Measurements from ENCODE around the gene PHEX.
A peak's percentile ranks its signal among the peaks of the same experiment; 100 is the strongest.

Gene PHEX

DNA sequence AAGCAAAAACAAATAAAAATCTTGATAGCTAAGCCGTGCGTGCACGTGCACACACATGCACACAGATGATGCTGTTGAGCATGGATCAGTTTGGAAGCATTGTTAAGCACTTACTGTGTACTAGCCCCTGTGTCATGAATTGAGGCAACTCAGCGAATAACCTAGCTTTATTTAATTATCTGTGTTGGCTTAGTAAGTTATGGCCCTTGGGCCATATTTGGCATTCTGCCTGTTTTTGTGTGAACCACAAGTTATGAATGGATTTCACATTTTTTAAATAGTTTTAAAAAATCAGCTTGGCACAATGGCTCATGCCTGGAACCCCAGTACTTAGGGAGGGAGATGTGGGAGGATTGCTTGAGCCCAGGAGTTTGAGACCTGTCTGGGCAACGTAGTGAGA lies 126.9 kb downstream of the PHEX start:
- no peak for DNase-seq

DNA sequence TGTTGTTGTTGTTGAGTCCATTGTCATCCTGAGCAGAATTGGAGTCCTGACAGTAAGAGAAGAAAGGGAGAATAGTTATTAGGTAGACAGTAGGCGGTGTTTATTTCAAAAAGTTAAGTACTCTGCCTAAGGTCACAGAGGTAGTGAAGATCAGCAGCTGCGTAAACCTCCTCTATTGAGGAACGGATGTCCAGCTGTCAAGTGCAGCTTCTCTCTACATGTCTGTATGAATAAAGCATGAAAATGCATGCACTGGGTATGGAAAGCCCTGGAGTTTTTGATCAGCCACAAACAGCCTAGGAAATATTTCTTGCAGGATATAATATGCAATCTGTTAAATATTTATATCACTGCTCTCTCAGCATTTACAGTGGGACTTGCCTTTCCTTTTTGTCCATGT lies 131.2 kb downstream of the PHEX start:
- DNase-seq, result no peak

DNA sequence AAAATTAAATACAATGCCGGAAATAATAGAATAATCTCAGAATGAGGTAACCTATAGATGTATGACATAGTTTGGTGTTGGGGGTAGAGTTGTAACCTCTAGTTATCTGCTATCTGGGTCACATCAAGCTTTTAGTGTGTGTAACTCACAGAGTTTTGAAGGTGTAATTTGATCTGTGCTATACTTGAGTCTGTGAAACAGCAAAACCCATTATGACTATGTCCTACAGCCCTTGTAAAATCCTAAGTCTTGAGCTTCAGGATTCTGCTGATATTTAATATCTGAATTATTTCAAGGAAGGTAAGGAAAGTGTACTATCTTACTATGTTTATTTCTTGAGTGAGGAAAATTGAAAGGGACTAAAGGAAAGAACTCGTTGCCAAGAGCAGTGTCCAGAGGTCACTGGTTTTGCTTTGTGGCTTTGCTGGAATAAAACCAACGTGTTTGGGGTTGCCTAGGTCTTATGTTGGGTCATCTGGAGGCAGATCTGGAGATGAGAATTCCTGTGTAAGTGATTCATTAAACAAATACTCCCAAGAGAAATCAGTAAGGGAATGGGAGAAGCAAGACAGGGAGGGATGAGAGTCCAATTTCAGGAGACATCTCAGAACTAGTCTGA lies 132.8 kb downstream of the PHEX start:
- DNase-seq, result no peak

DNA sequence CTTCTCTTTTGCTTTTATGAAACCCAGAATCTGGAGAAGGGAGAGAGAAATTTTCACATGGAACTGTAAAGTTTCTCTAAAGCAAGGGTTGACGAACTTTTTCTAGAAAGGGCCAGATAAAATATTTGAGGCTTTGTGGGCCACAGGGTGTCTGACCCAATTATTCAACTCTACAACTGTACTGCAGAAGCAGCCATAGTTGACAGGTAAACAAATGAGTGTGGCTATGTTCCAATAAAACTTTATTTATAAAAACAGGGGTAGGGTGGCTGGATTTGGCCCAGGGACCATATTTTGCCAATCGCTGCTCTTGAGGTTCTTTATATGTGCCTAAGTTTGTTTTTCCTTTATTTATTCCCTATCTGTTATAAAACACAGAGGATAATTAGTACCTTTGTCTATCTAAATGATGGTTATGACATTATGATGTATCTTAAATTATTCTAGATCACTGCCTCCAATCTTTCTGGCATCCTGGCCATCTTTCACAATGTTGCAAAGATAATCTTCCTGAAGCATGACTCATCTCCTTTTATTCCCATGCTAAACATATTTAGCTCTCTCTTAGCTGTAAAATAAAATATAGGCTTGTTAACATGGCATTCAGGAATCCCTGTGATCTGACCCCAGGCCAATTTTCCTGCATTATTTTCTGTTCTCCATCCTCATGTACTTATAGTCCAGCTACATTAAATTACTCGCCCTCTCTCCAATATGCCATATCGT lies 133.8 kb downstream of the PHEX start:
- DNase-seq, result no peak

DNA sequence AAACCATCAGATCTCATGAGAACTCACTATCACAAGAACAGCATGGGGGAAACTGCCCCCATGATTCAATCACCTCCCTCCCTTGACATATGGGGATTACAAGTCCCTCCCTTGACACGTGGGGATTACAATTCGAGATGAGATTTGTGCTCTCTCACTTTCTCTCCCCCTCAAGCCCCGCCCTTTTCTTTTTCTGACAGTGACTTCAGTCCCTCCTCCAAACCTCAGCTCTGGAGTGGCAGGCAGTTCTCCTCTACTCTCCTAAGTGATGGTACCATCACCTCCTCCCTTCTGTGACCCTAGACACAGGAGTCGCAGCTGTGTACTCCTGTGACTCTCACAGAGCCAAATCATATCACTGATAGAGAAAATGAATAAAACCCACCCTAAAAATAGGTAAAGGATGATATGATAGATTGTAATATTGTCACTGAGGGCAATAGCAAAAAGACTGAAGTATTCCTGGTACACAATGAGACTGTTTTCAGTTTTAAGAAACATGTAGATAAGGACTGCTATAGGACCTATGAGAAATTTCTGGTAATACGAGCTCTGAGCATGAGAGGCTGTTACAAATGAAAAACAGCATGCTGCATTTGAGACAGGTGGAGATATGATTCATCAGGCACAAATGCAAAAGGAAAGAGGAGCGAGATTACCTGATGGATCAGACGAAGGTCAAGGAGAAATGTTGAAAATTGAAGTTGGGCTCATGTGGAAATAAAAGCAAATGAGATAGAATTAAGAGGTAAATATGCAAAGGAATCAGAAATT lies 139.3 kb downstream of the PHEX start:
- no peak for DNase-seq

DNA sequence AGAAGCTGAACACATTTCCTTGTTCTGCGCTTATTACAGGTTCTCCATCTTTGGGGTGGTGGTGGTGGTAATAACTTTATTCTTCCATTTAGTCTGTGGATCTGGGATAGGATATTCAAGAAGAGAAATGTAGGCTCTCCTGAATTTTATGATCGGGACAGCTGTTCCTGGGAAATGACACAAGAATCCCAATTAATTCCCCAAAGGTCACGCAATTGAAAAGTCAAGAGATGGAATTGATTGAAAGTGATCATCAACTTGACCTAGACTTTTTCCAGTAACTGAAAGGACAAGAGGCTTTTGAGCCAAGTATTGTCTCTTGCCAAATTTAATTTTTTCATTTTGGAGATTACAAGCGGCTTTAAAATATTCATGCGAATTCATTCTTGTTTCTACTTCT lies 141.8 kb downstream of the PHEX start:
- DNase-seq, result no peak

DNA sequence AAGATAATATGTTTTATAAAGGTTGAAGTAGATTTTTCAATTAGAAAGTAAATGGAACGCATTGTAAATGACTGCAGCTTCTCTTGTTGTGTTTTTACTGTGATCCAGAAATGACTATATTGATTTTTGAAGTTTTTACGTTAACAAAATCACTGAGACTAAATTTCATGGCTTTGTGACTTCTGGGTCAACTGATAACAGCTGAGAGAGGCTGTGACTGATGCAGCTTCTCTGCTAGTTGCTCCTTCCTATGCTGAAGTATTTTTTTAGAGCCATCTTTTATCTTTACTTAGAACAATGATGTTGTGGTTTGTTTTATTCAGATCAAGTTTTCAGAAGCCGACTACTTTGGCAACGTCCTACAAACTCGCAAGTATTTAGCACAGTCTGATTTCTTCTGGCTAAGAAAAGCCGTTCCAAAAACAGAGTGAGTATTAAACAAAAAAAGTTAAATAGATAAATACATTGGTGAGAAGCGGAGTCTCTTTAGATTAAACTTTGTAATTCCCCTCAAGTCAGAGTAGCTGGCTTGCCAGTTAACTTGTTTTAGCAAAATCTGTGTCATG lies 145.9 kb downstream of the PHEX start:
- DNase-seq, result no peak

DNA sequence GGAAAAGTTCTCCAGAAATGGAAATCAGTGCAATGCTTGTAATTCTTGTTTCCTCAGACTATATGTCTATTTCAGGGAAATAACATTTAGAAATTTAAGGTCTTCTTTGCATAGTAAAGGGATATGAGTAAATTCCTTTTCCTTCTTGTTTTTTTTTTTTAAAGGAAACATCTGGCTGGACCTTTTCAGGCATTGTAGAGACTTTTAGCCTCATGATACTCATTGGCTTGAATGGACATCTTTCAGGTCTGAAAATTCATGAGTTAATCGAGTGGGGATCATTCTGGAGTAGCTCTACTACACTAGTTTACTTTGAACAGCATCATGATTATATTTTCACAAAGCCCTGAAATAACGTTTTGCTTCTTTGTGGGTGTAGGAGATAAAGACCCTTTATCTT lies 152.0 kb downstream of the PHEX start:
- DNase-seq, result no peak

DNA sequence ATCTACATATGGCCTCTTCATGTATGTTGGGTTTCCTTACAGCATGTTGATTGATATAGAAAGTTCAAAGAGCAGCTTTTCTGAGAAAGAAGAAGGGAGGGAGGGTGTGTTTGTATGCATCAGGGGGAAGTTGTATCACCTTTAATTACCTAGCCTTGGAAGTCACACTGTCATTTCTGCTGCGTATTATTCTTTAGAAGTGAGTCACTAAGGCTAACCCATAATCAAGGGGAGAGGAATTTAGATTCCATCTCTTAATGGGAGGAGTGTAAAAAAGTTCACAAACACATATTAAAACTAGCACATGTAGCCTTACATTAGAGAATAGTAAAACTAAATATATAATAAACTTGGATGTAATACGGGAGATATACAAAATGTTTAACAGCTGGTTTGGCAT lies 154.0 kb downstream of the PHEX start:
- DNase-seq, result no peak

DNA sequence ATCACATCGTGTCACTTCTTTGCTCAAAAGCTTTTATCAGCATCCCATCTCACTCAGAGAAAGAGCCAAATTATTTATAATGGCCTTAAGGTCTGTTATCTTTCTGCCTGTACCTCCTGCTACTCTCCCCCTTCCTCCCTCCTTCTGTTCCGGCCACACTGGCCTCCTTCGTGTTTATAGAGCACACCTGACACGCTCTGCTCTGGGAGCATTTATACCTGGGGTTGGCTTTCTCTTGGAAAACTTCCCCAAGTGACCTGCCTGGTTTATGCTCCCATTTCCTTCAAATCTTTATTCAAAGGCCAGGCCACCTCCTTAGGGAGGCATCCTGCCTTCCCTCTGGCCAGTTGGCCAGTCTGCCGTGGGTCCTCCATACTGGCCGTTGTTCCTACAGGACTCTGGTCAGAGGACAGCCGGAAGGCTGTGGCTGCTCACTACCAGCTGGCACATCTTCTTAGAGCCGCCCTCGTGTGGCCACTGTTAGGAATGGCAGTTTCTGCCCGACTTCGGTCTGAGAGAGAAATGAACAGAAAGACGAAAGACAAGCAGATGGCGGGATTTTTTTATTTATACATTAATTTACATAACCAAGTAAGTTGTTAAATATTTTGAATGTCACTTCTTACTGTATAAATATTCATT lies 160.4 kb downstream of the PHEX start:
- peak; percentile 66 for DNase-seq

DNA sequence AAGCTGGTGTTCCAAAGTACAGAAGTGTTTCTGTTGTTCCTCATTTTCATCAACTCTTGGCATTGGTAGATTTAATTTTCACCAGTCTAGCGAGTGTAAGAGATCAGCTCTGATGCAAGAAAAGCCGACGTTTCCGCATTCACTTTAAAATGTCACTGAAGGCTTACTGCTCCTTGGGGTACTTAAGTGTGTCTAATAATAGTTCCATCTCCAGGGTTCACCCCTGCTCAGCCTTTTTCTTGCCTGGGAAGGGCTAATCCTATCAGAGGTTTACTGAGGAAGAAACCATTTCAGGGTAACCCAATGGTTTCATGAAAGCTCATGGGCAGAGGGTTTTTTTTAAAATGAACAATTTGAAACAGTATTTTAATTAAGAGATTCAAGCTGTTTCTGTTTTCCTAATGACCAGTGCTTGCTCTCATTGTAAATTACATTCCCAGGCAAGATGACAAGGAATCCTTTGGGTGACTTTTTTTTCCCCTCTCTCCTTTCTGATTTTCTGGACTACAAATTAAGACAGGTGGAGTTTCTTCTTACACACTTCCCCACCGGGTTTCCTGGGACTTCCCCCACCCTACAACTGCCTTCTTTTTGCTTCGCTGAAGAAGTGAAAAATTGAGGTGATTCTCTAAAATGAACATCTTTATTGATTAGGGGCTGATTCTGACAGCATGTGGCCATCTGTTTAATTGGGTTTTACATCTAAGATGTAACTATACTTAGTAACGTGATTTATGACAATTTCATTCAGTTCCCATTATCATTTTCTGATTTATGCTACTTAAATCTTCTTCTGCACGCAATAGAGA lies 161.9 kb downstream of the PHEX start:
- no peak for DNase-seq

DNA sequence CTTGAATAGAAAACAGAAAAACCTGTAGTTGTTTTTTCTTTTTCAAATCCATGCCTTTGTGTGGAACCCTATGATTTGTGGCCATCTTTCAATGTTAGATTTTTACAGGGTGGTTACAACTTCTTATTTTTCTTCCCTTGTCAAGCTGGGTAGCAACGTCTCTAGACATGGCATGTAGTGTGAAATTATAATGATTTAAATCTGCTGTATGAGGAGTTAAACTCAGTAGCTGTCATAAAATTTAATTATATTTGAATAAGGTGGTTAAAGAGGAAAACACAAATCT lies 162.5 kb downstream of the PHEX start:
- no peak for DNase-seq

DNA sequence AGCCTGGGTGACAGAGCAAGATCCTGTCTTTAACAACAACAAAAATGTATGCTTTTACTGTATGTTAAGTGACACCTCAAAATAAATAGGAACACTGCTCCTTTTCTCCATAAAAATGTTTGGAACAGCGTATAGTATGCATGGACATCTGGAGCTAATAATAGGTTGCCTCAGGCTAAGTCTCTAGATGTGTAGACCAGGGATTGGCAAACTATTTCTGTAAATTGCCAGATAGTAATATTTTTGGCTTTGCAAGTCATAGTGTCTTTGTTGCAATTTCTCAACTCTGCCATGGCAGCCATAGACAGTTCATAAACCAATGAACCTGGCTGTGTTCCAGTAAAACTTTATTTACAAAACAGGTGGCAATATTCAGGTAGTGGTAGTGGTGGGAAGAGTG lies 164.0 kb downstream of the PHEX start:
- DNase-seq, result no peak

DNA sequence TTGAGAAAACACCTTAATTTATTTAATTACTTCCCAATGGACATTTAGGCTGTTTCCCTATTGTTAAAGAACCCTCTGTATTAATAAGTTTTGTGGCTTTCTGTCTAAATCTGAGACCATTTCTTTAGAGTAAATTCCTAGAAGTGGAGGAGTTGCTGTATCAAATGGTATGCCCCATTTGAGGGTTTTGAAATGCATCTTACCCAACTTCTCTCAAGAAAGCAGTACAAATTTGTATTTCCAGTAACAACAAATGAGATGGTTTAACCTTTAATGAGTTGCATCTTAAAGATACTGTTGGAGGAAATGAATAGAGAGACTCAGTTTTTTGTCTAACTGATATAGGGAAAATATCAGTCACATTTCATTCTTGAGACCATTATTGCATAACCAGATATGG lies 170.1 kb downstream of the PHEX start:
- no peak for DNase-seq

DNA sequence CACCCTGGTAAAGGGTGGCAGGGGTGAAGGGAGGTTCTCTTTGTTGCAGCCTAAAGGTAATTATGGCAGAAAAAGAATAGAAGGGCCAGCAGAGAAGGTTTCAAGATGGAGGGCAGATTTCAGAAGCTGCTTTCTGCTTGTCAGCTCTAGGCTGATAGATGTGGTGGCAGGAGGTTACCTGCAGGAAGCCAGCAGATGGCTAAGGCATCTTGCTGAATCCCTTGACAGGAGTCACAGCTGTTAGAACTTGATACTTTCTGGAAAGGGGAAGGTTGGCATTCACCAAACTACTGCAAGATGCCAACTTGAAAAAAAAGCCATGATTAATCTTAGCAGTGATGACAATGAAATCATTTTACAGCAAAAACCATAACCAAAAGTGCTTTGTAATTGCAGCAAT lies 171.1 kb downstream of the PHEX start:
- no peak for DNase-seq

DNA sequence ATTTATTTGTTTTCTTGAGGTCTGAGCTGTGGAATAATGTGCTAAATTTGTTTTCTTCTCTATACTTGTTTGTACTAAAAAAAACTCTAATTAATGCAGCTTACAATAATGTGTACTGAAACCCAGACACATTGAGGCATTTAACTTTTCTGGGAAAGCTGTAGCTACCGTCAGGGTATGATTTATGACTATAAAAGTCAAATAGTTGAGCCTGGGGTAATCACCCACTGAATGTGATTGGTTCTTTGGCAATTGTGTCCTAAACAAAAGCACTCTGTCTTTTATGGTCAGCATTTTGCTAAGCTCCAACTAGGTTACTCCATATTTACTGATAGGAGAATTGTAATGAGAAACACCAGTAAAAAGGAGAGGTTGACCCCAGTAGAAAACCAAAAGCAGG lies 174.7 kb downstream of the PHEX start:
- no peak for DNase-seq

DNA sequence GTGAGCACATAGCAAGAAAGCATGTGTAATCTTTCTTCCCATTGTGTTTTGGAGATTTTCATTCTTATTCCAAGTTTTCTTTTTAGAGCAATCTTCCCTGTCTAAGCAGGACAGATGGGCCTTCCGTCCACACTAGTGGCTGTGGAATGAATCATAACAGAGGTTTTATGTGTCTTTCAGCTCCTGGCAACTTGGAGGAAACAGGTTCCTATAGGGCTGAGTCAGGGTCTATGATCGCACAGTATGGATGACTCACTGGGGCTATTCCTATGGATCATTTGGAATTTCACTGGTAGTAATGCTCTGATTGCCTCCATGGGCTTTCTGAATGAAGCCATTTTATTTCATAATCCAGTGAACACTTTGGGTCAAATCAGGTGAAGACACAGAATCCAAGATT lies 188.8 kb downstream of the PHEX start:
- DNase-seq, result no peak

DNA sequence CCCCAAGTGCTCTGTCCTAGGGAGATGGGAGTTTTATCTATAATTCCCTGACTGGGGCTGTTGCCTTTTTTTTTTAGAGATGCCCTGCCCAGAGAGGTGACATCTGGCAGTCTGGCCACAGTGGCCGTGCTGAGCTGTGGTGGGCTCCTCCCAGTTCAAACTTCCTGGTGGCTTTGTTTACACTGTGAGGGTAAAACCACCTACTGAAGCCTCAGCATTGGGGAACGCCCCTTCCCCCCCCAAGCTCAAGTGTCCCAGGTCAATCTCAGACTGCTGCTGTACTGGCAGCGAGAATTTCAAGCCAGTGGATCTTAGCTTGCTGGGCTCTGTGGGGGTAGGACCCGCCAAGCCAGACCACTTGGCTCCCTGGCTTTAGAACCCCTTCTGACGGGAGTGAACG lies 202.3 kb downstream of the PHEX start:
- no peak for DNase-seq

DNA sequence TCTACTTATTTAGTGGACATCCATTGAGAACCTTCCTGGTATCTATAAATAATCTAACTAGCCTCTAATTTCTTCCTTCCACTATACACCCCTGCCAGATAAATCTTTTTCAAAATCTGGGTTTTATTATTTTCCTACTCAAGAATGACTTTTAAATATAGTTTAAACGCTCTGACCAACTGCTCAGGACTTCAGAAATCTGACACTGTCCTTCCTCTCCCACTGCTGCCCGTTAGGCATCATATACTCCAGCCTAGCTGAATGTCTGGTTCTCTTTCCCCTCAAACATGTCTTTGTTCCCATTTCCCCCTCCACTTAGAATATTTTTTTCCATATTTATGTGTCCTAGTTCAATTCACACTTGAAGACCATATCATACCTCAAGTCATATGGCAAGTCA lies 205.4 kb downstream of the PHEX start:
- DNase-seq, result no peak

DNA sequence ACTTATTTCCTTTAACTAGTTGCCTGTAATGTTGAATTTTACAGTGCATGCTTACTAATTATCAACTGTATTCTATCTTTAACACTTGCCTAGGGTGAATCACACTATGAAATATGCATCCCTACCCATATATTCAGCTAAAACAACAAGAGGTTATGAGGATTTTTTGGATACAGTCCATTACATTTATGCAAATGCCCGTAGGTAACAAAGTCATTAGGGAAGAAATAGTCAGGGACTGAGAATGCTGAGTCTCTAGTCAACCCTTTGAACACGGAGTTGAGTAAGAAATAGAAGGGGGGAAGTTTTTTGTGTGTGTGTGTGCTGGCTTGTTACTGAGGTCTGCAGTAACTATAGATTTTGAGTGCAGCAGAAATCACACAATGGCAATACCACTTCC lies 214.5 kb downstream of the PHEX start:
- no peak for DNase-seq

DNA sequence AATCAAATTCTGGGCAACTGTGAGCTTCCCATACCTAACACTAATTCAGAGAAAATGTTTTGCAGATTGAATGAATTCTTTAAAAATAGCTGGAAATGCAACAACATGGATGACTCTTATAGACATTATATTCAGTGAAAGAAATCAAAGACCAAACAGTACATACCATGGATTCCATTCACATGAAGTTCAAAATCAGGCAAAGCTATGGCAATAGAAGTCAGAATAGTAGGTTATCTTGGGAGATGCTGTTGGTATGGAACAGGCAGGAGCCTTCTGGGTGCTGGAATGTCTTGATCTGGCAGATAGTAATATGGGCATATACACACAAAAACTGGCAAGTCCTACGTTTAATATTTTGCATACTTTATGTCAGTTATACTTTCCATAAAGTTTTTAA lies 215.0 kb downstream of the PHEX start:
- DNase-seq, result no peak

DNA sequence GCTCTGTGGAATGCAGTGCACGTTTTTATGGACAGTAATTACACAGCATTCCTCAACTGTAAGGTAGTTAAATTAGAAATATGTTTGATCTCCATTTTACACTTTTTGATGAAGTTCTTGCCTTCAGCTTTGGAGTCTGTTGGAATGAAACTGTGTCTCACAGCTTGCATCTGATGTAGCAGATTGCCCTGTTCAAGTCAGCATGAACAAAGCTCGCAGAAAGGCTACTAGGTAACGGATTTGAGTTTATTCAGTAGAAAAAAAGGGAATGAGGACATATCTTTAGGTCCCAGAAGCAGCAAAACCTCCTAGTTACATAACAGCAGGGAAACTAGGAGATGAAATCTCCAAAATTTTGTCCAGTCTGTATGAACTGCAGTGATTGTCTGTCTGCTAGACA lies 216.3 kb downstream of the PHEX start:
- DNase-seq, result no peak

DNA sequence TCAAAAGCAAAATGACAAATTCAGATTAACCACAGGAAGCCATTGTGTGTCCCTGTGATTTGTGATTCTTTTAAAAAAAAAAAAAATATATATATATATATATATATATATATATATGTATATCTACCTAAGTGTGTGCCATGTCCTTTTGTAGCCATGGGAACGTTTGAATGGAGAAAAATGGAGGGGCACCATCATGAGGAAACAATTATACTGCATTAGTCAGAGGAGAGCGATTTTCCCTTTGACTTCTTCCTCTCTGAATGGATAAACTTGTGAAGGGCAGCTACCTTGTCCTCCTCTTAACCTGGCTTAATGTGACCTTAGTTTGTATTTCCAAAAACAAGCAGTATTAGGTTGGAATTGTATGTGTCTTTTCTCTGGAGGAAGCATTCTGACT lies 217.2 kb downstream of the PHEX start:
- no peak for DNase-seq

Data from activated CD8-positive, alpha-beta memory T cell treated with anti-CD3 and anti-CD28 coated beads, Interleukin-2, amount 50 U/mL, for 48 hours (primary cell).